Esophagus squamous epithelium (tissue), 5 donors: ENCODE measurements around the gene TPT1. TPM values are rescaled to one million over a fixed set of nuclear protein-coding genes. Genes with fewer than 3 reads are reported as not detected.
"Not testable (repeated sequence)": the region's sequence is repeated elsewhere in the genome, so short reads cannot be mapped to it uniquely, and the experiment has no call there.

Source experiments
- DNase-seq: peaks from one replicate; lab custom pipeline; 2025; lab: John Stamatoyannopoulos, UW
- H3K27ac ChIP-seq, 4 donors: fragments of 200-600 bp; sonication (generic); one replicate each; pipeline ENCODE4 v1.5.1; 2016 to 2019; ENCODE audit warnings: mild to moderate bottlenecking in 1 of 4
- H3K27me3 ChIP-seq, 4 donors: fragments of 200-600 bp; sonication (generic); 1 replicate in 3 of 4; 2 replicates in 1 of 4; pipeline versions ENCODE4 v1.5.1 to v1.6.0; 2017 to 2021; ENCODE audit warnings: antibody characterized with exemption in 1 of 4
- H3K36me3 ChIP-seq, 3 donors: fragments of 200-600 bp; sonication (generic); one replicate each; pipeline ENCODE4 v1.5.1; 2016 to 2019
- H3K4me1 ChIP-seq, 3 donors: fragments of 200-600 bp; sonication (generic); one replicate each; pipeline ENCODE4 v1.5.1; 2017 to 2019
- H3K4me3 ChIP-seq, 4 donors: fragments of 200-600 bp; sonication (generic); 1 replicate in 3 of 4; 2 replicates in 1 of 4; pipeline ENCODE4 v1.5.1; 2016 to 2019; ENCODE audit warnings: mild to moderate bottlenecking in 2 of 4, moderate library complexity in 1 of 4
- H3K9me3 ChIP-seq, 3 donors: fragments of 200-600 bp; sonication (generic); one replicate each; pipeline ENCODE4 v1.5.1; 2016 to 2019
- CTCF ChIP-seq, 6 experiments: fragments of 450-650 bp in 4 of 6; fragments of 200-600 bp in 2 of 6; sonication (generic) in 2 of 6; IDR thresholded peaks; one replicate each; pipeline ENCODE4 v1.5.1; 2016 to 2019; ENCODE audit warnings: antibody characterized with exemption in 6 of 6, mild to moderate bottlenecking in 4 of 6, moderate library complexity in 4 of 6
- POLR2A ChIP-seq, 4 donors: fragments of 450-650 bp; IDR thresholded peaks; one replicate each; pipeline ENCODE4 v1.6.1; 2017; ENCODE audit warnings: antibody characterized with exemption in 4 of 4, mild to moderate bottlenecking in 4 of 4, moderate library complexity in 3 of 4
- WGBS, 2 donors: methylation state at CpG; one replicate each; pipeline ENCODE4 v1.1.5; 2018; 5-methylcytosine and 5-hydroxymethylcytosine counted together
- intact Hi-C: fragments of 100-400 bp; cut with DNase I; formaldehyde crosslinking; loops from one replicate; pipeline ENCODE4 v1.15.0; 2022
- total RNA-seq, 4 donors: library from RNA; depleted of rRNA; stranded (reverse); fragments of >200 nt; gene quantifications; one replicate each; pipeline ENCODE4 v1.1.0, GENCODE V29; 2016
- donor health status: DM: yes; HTN: yes; CAD: no.

Gene TPT1
- total RNA-seq, 4 donors from 2014 or later: 2,183 to 3,899 (median 2,784) TPM

GRCh38 chr13:45299194-45299593, 41.8 kb downstream of the TPT1 start:
- H3K27me3 ChIP-seq: peaks cover 0 to 32% (median 0%) of the 10 kb centered on the region in 4 donors
- no peak overlapping the region for H3K4me3 ChIP-seq
- no peak overlapping the region for H3K27ac ChIP-seq
- H3K9me3 ChIP-seq: no peaks in the 10 kb centered on the region
- WGBS, 2 donors: 85 to 96% methylated on average over 3 of the region's 3 CpGs
- TF ChIP-seq POLR2A (IDR thresholded peaks at IDR 0.05) (no peak), CTCF (IDR thresholded peaks at IDR 0.05) (no peak)
- H3K4me1 ChIP-seq: no peaks in the 10 kb centered on the region
- DNase-seq: no peak
- intact Hi-C loops: no loop called here
- H3K36me3 ChIP-seq: no peaks in the 10 kb centered on the region

- DNase-seq, H3K36me3 ChIP-seq, intact Hi-C loops, H3K27ac ChIP-seq, H3K4me1 ChIP-seq, H3K4me3 ChIP-seq, H3K9me3 ChIP-seq: not testable (repeated sequence)
- 90 to 98% methylated on average over 3 of the region's 3 CpGs for WGBS, 2 donors
- H3K27me3 ChIP-seq: peaks cover 0 to 27% (median 0%) of the 10 kb centered on the region in 4 donors
Observed at GRCh38 chr13:45298550-45298949, 42.4 kb downstream of the TPT1 start.

- intact Hi-C loops: no loop called here
- 88 to 100% methylated on average over 2 of the region's 2 CpGs for WGBS, 2 donors
Observed at GRCh38 chr13:45298206-45298505, 42.8 kb downstream of the TPT1 start.

GRCh38 chr13:45297456-45298205, 43.4 kb downstream of the TPT1 start:
- intact Hi-C loops: no loop called here

More at GRCh38 chr13:45298206-45298505, 42.8 kb downstream of the TPT1 start:
- no peaks in the 10 kb centered on the region for H3K9me3 ChIP-seq
- H3K4me3 ChIP-seq: no peak overlapping the region
- peaks cover 0 to 27% (median 0%) of the 10 kb centered on the region in 4 donors for H3K27me3 ChIP-seq
- TF ChIP-seq POLR2A (IDR thresholded peaks at IDR 0.05) (no peak), CTCF (IDR thresholded peaks at IDR 0.05) (no peak)
- no peaks in the 10 kb centered on the region for H3K36me3 ChIP-seq
- H3K4me1 ChIP-seq: no peaks in the 10 kb centered on the region
- H3K27ac ChIP-seq: no peak overlapping the region
- no peak for DNase-seq

GRCh38 chr13:45296259-45296658, 44.7 kb downstream of the TPT1 start:
- no peak for DNase-seq
- no peaks in the 10 kb centered on the region for H3K9me3 ChIP-seq
- no peaks in the 10 kb centered on the region for H3K36me3 ChIP-seq
- H3K27me3 ChIP-seq: peaks cover 0 to 13% (median 0%) of the 10 kb centered on the region in 4 donors
- TF ChIP-seq POLR2A (IDR thresholded peaks at IDR 0.05) (no peak), CTCF (IDR thresholded peaks at IDR 0.05) (no peak)
- no peak overlapping the region for H3K27ac ChIP-seq
- no peak overlapping the region for H3K4me3 ChIP-seq
- intact Hi-C loops: no loop called here
- H3K4me1 ChIP-seq: no peaks in the 10 kb centered on the region

More at GRCh38 chr13:45297456-45298205, 43.4 kb downstream of the TPT1 start:
- no peaks in the 10 kb centered on the region for H3K4me1 ChIP-seq
- no peaks in the 10 kb centered on the region for H3K36me3 ChIP-seq
- TF ChIP-seq CTCF (IDR thresholded peaks at IDR 0.05): no peak
- no peak for TF ChIP-seq POLR2A (IDR thresholded peaks at IDR 0.05)
- H3K9me3 ChIP-seq: no peaks in the 10 kb centered on the region
- H3K27me3 ChIP-seq: peaks cover 0 to 25% (median 0%) of the 10 kb centered on the region in 4 donors
- no peak overlapping the region for H3K27ac ChIP-seq
- no peak overlapping the region for H3K4me3 ChIP-seq
- no peak for DNase-seq
- 78 to 79% methylated on average over 6 to 7 of the region's 7 CpGs for WGBS, 2 donors
